ENCODE measurements around the gene C16orf87.

GRCh38 chr16:46811682-46812081 is 19.3 kb downstream of the C16orf87 start:
- no peak for TF ChIP-seq CTCF (IDR thresholded peaks at IDR 0.05; ENCODE audit: borderline replicate concordance, extremely low read depth, low read length, poor library complexity, severe bottlenecking)
- TF ChIP-seq EZH2 (IDR thresholded peaks at IDR 0.05; ENCODE audit: borderline replicate concordance, low read depth, low read length, severe bottlenecking), result no peak

Data from DND-41 (cell line).